ENCODE data around the gene BTRC. TPM values are rescaled to one million over a fixed set of nuclear protein-coding genes. Genes with fewer than 3 reads are reported as not detected.

The BTRC gene
- total RNA-seq, 4 donors from 2014 or later, result 9.7 to 16.8 (median 10.7) TPM

DNA sequence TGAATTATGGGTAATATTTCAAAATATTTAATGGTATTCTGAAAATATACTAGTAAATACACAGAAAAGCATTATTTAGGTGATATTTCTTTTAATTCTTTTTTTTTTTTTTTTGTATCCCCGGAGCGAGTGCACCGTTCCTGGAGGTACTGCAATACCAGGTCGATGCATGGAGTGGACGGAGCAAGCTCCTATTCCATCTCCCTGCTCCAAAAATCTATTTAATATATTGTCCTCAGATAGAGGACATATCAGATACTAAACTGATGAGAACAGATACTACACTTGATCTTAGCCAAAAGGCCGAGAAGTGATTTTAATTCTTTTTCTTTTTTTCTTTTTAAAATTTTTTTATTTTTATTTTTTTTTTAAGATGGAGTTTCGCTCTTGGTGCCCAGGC, 10.8 kb downstream of the BTRC start:
- TF ChIP-seq, protein P1, sequence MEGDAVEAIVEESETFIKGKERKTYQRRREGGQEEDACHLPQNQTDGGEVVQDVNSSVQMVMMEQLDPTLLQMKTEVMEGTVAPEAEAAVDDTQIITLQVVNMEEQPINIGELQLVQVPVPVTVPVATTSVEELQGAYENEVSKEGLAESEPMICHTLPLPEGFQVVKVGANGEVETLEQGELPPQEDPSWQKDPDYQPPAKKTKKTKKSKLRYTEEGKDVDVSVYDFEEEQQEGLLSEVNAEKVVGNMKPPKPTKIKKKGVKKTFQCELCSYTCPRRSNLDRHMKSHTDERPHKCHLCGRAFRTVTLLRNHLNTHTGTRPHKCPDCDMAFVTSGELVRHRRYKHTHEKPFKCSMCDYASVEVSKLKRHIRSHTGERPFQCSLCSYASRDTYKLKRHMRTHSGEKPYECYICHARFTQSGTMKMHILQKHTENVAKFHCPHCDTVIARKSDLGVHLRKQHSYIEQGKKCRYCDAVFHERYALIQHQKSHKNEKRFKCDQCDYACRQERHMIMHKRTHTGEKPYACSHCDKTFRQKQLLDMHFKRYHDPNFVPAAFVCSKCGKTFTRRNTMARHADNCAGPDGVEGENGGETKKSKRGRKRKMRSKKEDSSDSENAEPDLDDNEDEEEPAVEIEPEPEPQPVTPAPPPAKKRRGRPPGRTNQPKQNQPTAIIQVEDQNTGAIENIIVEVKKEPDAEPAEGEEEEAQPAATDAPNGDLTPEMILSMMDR (IDR thresholded peaks at IDR 0.05; ENCODE audit: low read depth), result no peak

DNA sequence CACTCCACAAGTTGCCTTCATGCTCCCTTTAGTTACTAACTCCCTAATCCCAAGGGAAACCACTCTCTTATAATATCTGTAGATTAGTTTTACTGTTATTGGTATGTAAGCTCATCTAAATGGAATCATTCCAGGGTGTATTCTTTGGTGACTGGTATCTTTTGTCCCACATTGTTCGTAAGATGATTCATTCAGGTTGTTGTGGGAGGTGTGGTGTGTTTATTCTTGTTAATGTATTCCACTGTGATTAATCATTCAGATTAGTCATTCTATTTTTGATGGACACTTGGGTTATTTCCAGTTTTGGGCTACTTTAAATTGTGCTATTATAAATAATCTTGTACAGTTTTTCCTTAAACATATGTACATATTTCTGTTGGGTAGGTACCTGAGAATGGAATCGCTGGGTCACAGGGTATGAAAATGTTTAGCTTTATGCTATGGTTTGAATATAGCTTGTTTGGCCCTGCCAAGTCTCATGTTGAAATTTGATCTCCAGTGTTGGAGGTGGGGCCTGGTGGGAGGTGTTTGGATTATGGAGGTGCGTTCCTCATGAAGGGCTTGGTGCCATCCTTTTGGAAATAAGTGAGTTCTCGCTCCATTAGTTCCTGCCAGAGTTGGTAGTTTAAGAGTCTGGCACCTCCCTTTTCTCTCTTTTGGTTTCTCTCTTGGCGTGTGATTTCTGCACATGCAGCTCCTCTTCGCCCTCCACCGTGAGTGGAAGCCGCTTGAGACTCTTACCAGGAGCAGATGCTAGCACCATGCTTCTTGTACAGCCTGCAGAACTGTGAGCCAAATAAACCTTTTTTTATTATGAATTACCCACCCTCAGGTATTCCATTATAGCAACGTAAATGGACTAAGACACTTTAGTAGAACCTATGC, 13.8 kb downstream of the BTRC start:
- TF ChIP-seq, protein P1 (IDR thresholded peaks at IDR 0.05; ENCODE audit: low read depth), result no peak

- TF ChIP-seq, protein P1 (IDR thresholded peaks at IDR 0.05; ENCODE audit: low read depth), result no peak
Observed at GRCh38 chr10:101373063-101373462, 19.1 kb downstream of the BTRC start.

DNA sequence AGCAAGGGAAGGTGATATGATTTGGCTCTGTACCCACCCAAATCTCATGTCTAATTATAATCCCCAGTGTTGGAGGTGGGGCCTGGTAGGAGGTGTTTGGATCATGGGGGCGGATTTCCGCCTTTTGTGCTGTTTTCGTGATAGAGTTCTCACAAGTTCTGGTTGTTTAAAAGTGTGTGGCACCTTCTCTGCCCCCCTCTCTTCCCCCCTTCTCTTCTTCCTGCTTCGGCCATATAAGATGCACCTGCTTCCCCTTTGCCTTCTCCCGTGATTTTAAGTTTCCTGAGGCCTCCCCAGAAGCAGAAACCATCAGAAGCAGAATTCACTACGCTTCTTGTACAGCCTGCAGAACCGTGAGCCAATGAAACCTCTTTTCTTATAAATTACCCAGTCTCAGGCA, 21.1 kb downstream of the BTRC start:
- TF ChIP-seq, protein P1 (IDR thresholded peaks at IDR 0.05; ENCODE audit: low read depth), result no peak

GRCh38 chr10:101379663-101380352, 25.8 kb downstream of the BTRC start:
- TF ChIP-seq, protein P1 (IDR thresholded peaks at IDR 0.05; ENCODE audit: low read depth), result no peak

DNA sequence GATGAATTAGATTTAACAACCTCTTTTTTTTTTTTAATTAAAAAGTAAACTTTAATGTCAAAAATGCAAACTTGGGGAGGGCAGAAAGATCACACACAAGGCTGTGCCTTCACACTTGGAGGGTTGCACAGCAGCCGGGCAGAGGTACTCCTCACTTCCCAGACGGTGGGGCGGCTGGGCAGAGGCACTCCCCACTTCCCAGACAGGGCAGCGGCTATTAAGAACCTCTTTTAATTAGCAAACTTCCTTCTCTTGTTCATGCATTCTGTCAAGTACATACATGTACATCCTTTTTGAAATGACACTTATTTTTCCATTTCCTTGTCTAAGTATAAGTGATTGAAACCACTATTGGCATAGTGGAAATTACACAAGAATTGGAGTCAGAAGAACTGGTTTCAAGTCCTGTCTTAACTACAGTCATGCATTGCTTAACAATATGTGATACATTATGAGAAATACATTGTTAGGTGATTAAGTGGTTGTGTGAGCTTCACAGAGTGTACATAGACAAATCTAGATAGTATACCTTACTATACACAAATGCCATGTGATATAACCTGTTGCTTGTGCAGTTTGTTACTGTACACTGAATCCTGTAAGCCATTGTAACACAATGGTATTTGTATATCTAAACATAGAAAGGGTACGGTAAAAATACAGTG, 26.5 kb downstream of the BTRC start:
- TF ChIP-seq, protein P1 (IDR thresholded peaks at IDR 0.05; ENCODE audit: low read depth), result no peak

Data from subcutaneous adipose tissue (tissue), 4 donors.